Measurements from ENCODE around the gene DNAJC21. TPM values are rescaled to one million over a fixed set of nuclear protein-coding genes. Genes with fewer than 3 reads are reported as not detected.

The DNAJC21 gene
- polyA plus RNA-seq (2013, experiment 1 of 4) = 47.5 TPM
- polyA plus RNA-seq (2013, experiment 2 of 4) = 40.3 TPM
- 44.1 TPM for polyA plus RNA-seq (2013, experiment 3 of 4)
- polyA plus RNA-seq (2013, experiment 4 of 4) = 50.6 TPM

GRCh38 chr5:34929134-34929719, at the start of gene DNAJC21:
Gene DNAJC21 (plus strand): TSS chr5:34929559. CDS start chr5:34929820, 261 bp downstream.
- peak within 1 kb of the TSS; percentile 73 for H3K27ac ChIP-seq (ENCODE audit: insufficient read depth, low read depth, low read length, poor library complexity, severe bottlenecking)
- H3K27me3 ChIP-seq (ENCODE audit: control insufficient read depth, insufficient read depth, low read length, poor library complexity, severe bottlenecking) = no peaks in the 10 kb centered on the region
- peaks cover 5% of the 10 kb centered on the region for H3K4me1 ChIP-seq (ENCODE audit: control insufficient read depth, insufficient read depth, low read length)
- H3K9me3 ChIP-seq (ENCODE audit: control insufficient read depth, low read length) = no peaks in the 10 kb centered on the region
- peak within 1 kb of the TSS; percentile 80 for H3K4me3 ChIP-seq (ENCODE audit: insufficient read depth, low read depth, low read length)
- WGBS, 2 experiments = 0% methylated on average over 63 of the region's 63 CpGs
- peaks cover 8% of the 10 kb centered on the region for H3K36me3 ChIP-seq (ENCODE audit: control insufficient read depth, insufficient read depth, low read length)

DNA sequence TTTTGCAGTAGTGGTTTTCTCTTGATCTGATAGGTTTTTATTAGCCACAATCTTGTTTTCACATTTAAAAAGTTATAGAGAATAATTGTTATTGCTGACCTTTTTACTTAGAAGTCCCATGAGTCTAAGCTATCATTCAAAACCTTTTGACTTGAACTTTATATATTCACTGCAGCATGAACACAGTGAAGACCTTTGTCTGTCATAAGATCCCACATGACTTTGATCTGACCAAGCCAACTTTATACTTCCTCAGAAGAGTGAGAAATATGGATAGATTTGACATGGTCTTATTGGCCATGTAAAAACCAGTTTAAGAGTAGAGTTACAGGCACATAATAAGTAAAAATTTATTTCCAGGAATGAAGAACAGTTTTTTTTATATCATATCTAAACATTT, 48.1 kb upstream of the DNAJC21 start:
- H3K9me3 ChIP-seq (ENCODE audit: control insufficient read depth, low read length) = no peaks in the 10 kb centered on the region
- no peaks in the 10 kb centered on the region for H3K36me3 ChIP-seq (ENCODE audit: control insufficient read depth, insufficient read depth, low read length)
- H3K4me1 ChIP-seq (ENCODE audit: control insufficient read depth, insufficient read depth, low read length) = no peaks in the 10 kb centered on the region
- no peak overlapping the region for H3K27ac ChIP-seq (ENCODE audit: insufficient read depth, low read depth, low read length, poor library complexity, severe bottlenecking)
- H3K27me3 ChIP-seq (ENCODE audit: control insufficient read depth, insufficient read depth, low read length, poor library complexity, severe bottlenecking) = no peaks in the 10 kb centered on the region
- H3K4me3 ChIP-seq (ENCODE audit: insufficient read depth, low read depth, low read length) = no peak overlapping the region

DNA sequence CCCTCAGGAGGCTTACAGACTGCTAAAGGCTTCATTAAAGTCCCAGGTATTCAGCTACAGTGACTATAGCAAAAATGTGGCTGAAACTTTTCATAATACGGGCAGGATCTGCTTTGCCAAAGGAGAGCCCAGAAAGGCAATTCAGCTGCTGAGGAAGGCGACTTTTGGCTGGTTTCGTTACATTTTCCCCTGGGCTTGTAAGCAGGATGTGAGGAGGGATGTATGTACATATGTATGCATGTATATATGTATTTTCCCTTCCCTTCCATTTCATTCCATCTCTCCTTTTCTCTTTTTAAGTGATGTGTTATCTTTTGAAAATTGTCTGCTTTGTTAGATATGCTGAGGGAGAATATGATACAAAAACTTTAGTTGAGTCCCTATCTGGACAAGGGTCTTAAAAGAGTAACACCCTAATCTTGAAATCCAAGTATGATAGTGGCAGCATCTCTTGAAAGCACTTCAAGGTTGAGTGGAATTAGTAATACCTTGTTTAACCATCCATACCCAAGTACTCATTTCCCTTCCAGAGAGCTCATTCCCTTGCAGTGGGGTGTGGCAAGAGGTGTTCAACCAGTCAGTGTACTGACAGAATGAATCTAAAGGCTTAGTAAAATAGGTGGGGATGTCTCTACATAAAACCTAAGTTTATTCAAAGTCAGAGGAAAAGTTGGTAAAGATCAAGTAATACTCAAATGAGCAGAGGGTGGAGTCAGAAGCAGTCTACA, 42.8 kb upstream of the DNAJC21 start:
- H3K9me3 ChIP-seq (ENCODE audit: control insufficient read depth, low read length) = no peaks in the 10 kb centered on the region
- H3K4me1 ChIP-seq (ENCODE audit: control insufficient read depth, insufficient read depth, low read length) = no peaks in the 10 kb centered on the region
- no peaks in the 10 kb centered on the region for H3K36me3 ChIP-seq (ENCODE audit: control insufficient read depth, insufficient read depth, low read length)
- no peak overlapping the region for H3K27ac ChIP-seq (ENCODE audit: insufficient read depth, low read depth, low read length, poor library complexity, severe bottlenecking)
- no peaks in the 10 kb centered on the region for H3K27me3 ChIP-seq (ENCODE audit: control insufficient read depth, insufficient read depth, low read length, poor library complexity, severe bottlenecking)
- no peak overlapping the region for H3K4me3 ChIP-seq (ENCODE audit: insufficient read depth, low read depth, low read length)
- WGBS, 2 experiments = 96 to 99% methylated on average over 3 of the region's 3 CpGs

- no peak overlapping the region for H3K4me3 ChIP-seq (ENCODE audit: insufficient read depth, low read depth, low read length)
- no peaks in the 10 kb centered on the region for H3K36me3 ChIP-seq (ENCODE audit: control insufficient read depth, insufficient read depth, low read length)
- 94 to 95% methylated on average over 1 of the region's 1 CpG for WGBS, 2 experiments
- H3K27ac ChIP-seq (ENCODE audit: insufficient read depth, low read depth, low read length, poor library complexity, severe bottlenecking) = no peak overlapping the region
- no peaks in the 10 kb centered on the region for H3K4me1 ChIP-seq (ENCODE audit: control insufficient read depth, insufficient read depth, low read length)
- no peaks in the 10 kb centered on the region for H3K9me3 ChIP-seq (ENCODE audit: control insufficient read depth, low read length)
- H3K27me3 ChIP-seq (ENCODE audit: control insufficient read depth, insufficient read depth, low read length, poor library complexity, severe bottlenecking) = no peaks in the 10 kb centered on the region
Measured at GRCh38 chr5:34889394-34889793, 40.0 kb upstream of the DNAJC21 start.

DNA sequence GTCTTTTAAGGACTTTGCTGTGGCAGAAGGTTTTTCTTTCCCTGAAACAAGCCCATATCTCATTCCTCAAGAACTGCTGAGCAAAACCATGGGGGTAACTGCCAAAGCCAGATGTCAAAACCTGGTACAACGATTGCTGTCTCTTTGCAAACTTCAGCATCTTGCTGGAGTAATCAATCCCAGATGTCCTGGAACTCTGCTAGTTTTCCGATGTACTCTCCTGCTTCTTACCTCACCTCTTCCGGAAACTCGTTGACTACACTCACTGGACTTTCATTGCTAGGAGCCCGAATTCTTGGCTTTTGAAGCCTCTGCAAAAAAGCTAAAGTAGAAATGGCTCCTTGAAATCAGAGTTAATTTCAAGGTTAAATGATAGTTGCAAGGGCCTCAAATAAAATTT, 37.4 kb upstream of the DNAJC21 start:
- Histone ChIP-seq H3K36me3 (ENCODE audit: control insufficient read depth, insufficient read depth, low read length) (no peaks in the 10 kb centered on the region), H3K9me3 (ENCODE audit: control insufficient read depth, low read length) (no peaks in the 10 kb centered on the region), H3K4me3 (ENCODE audit: insufficient read depth, low read depth, low read length) (no peak overlapping the region), H3K27ac (ENCODE audit: insufficient read depth, low read depth, low read length, poor library complexity, severe bottlenecking) (no peak overlapping the region), H3K27me3 (ENCODE audit: control insufficient read depth, insufficient read depth, low read length, poor library complexity, severe bottlenecking) (no peaks in the 10 kb centered on the region), H3K4me1 (ENCODE audit: control insufficient read depth, insufficient read depth, low read length) (no peaks in the 10 kb centered on the region)
- 93% methylated on average over 5 of the region's 5 CpGs for WGBS, 2 experiments

- no peaks in the 10 kb centered on the region for H3K36me3 ChIP-seq (ENCODE audit: control insufficient read depth, insufficient read depth, low read length)
- no peaks in the 10 kb centered on the region for H3K4me1 ChIP-seq (ENCODE audit: control insufficient read depth, insufficient read depth, low read length)
- no peaks in the 10 kb centered on the region for H3K27me3 ChIP-seq (ENCODE audit: control insufficient read depth, insufficient read depth, low read length, poor library complexity, severe bottlenecking)
- WGBS, 2 experiments = 93 to 94% methylated on average over 6 of the region's 6 CpGs
- H3K9me3 ChIP-seq (ENCODE audit: control insufficient read depth, low read length) = no peaks in the 10 kb centered on the region
- H3K4me3 ChIP-seq (ENCODE audit: insufficient read depth, low read depth, low read length) = no peak overlapping the region
- no peak overlapping the region for H3K27ac ChIP-seq (ENCODE audit: insufficient read depth, low read depth, low read length, poor library complexity, severe bottlenecking)
Measured at GRCh38 chr5:34892414-34892813, 36.9 kb upstream of the DNAJC21 start.

DNA sequence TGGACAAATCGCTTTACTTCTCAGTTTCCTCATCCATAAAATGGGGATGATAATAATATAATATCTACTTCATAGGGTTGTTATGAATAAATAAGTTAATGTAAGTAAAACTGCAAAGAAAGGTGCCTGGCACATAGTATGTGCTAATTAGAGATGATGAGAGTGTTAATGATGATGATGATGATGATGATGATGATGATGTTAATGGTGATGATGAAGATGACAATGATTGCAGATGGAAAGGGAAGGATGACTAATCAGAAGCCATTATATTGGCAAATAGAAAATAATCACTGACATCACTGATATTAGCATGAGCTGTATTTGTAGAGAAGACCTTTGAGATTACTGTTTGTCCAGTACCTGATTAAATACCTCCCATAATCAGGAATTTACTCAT, 34.6 kb upstream of the DNAJC21 start:
- Histone ChIP-seq H3K27me3 (ENCODE audit: control insufficient read depth, insufficient read depth, low read length, poor library complexity, severe bottlenecking) (no peaks in the 10 kb centered on the region), H3K4me3 (ENCODE audit: insufficient read depth, low read depth, low read length) (no peak overlapping the region), H3K9me3 (ENCODE audit: control insufficient read depth, low read length) (no peaks in the 10 kb centered on the region), H3K27ac (ENCODE audit: insufficient read depth, low read depth, low read length, poor library complexity, severe bottlenecking) (no peak overlapping the region), H3K36me3 (ENCODE audit: control insufficient read depth, insufficient read depth, low read length) (no peaks in the 10 kb centered on the region), H3K4me1 (ENCODE audit: control insufficient read depth, insufficient read depth, low read length) (no peaks in the 10 kb centered on the region)
- no CpG with 5 or more reads among the region's 1 CpG for WGBS, 2 experiments

- Histone ChIP-seq H3K36me3 (ENCODE audit: control insufficient read depth, insufficient read depth, low read length) (no peaks in the 10 kb centered on the region), H3K27ac (ENCODE audit: insufficient read depth, low read depth, low read length, poor library complexity, severe bottlenecking) (no peak overlapping the region), H3K9me3 (ENCODE audit: control insufficient read depth, low read length) (no peaks in the 10 kb centered on the region), H3K27me3 (ENCODE audit: control insufficient read depth, insufficient read depth, low read length, poor library complexity, severe bottlenecking) (no peaks in the 10 kb centered on the region), H3K4me3 (ENCODE audit: insufficient read depth, low read depth, low read length) (no peak overlapping the region), H3K4me1 (ENCODE audit: control insufficient read depth, insufficient read depth, low read length) (no peaks in the 10 kb centered on the region)
- WGBS, 2 experiments = 91 to 94% methylated on average over 2 of the region's 2 CpGs
Measured at GRCh38 chr5:34895641-34896419, 33.5 kb upstream of the DNAJC21 start.

GRCh38 chr5:34897646-34898045, 31.7 kb upstream of the DNAJC21 start:
- H3K27me3 ChIP-seq (ENCODE audit: control insufficient read depth, insufficient read depth, low read length, poor library complexity, severe bottlenecking) = no peaks in the 10 kb centered on the region
- H3K9me3 ChIP-seq (ENCODE audit: control insufficient read depth, low read length) = no peaks in the 10 kb centered on the region
- no peak overlapping the region for H3K27ac ChIP-seq (ENCODE audit: insufficient read depth, low read depth, low read length, poor library complexity, severe bottlenecking)
- H3K4me1 ChIP-seq (ENCODE audit: control insufficient read depth, insufficient read depth, low read length) = no peaks in the 10 kb centered on the region
- H3K4me3 ChIP-seq (ENCODE audit: insufficient read depth, low read depth, low read length) = no peak overlapping the region
- H3K36me3 ChIP-seq (ENCODE audit: control insufficient read depth, insufficient read depth, low read length) = no peaks in the 10 kb centered on the region

DNA sequence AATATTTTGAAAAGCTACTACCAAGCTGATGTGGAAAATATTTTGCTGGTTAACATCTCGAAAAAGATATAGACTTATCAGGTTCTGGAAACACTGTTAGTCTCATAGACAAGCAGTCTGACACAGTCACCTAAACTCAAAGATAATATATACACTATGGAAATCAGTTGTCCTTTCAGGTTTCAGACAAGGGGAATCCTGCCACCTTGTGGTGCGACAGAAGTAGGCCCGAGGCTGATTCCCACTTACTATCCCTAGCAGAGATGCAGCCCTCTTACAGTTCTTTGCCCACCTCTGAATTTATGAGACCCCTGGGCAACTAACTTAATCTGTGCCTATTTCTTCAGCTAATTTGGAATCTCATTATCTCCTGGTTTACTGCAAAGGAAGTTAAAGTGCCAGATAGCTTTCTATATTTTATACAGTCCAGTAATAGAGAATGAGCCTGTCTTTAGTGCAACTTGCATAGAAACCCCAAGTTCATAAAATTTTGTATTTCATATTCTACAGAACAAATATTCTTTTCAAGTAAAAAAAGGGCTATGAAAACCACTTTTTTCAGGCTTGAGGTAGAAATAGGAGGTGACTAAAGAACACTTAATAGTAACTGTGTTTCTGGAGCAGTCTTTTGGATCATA, 31.0 kb upstream of the DNAJC21 start:
- no peak overlapping the region for H3K4me3 ChIP-seq (ENCODE audit: insufficient read depth, low read depth, low read length)
- H3K4me1 ChIP-seq (ENCODE audit: control insufficient read depth, insufficient read depth, low read length) = no peaks in the 10 kb centered on the region
- no peaks in the 10 kb centered on the region for H3K27me3 ChIP-seq (ENCODE audit: control insufficient read depth, insufficient read depth, low read length, poor library complexity, severe bottlenecking)
- H3K27ac ChIP-seq (ENCODE audit: insufficient read depth, low read depth, low read length, poor library complexity, severe bottlenecking) = no peak overlapping the region
- WGBS, 2 experiments = 1 to 5% methylated on average over 3 of the region's 3 CpGs
- H3K9me3 ChIP-seq (ENCODE audit: control insufficient read depth, low read length) = no peaks in the 10 kb centered on the region
- H3K36me3 ChIP-seq (ENCODE audit: control insufficient read depth, insufficient read depth, low read length) = no peaks in the 10 kb centered on the region

Measured in ectodermal cell (in vitro differentiated cells).